CD4-positive, alpha-beta T cell treated with Interleukin-4 for 4 hours (primary cell): ENCODE data around the gene CDHR2.
A peak's percentile ranks its signal among the peaks of the same experiment; 100 is the strongest.
"Not testable (repeated sequence)": the region's sequence is repeated elsewhere in the genome, so short reads cannot be mapped to it uniquely, and the experiment has no call there.

Experiments
- DNase-seq: peaks from one replicate; pipeline ENCODE4 v3.0.0-alpha.2; 2020

The CDHR2 gene

GRCh38 chr5:176541338-176542134 lies 7.6 kb upstream of the CDHR2 start:
- peak; percentile 79 for DNase-seq

GRCh38 chr5:176542135-176542595 lies 7.0 kb upstream of the CDHR2 start:
- peak; percentile 70 for DNase-seq

- no peak for DNase-seq
These were observed 6.3 kb upstream of the CDHR2 start for GRCh38 chr5:176542596-176543427.

GRCh38 chr5:176543428-176544182 lies 5.5 kb upstream of the CDHR2 start:
- DNase-seq: peak; percentile 68

GRCh38 chr5:176545388-176545736 lies 3.8 kb upstream of the CDHR2 start:
- DNase-seq: no peak

- no peak for DNase-seq
These were observed 3.2 kb upstream of the CDHR2 start for GRCh38 chr5:176545737-176546509.

GRCh38 chr5:176547802-176548201 lies 1.3 kb upstream of the CDHR2 start:
- DNase-seq: peak; percentile 76

- no peak for DNase-seq
These were observed 729 bp downstream of the CDHR2 start for GRCh38 chr5:176549871-176550270.

GRCh38 chr5:176550275-176550831 lies 1.2 kb downstream of the CDHR2 start:
- no peak for DNase-seq

- DNase-seq: not testable (repeated sequence)
These were observed 1.8 kb downstream of the CDHR2 start for GRCh38 chr5:176550937-176551336.

- DNase-seq: no peak
These were observed 3.3 kb downstream of the CDHR2 start for GRCh38 chr5:176552332-176552869.

- no peak for DNase-seq
These were observed 4.3 kb downstream of the CDHR2 start for GRCh38 chr5:176553260-176554085.

- no peak for DNase-seq
These were observed 8.7 kb downstream of the CDHR2 start for GRCh38 chr5:176557846-176558245.

- DNase-seq: peak; percentile 40
These were observed 10.5 kb downstream of the CDHR2 start for GRCh38 chr5:176559683-176560082.

GRCh38 chr5:176560364-176560763 lies 11.2 kb downstream of the CDHR2 start:
- no peak for DNase-seq

GRCh38 chr5:176561259-176561658 lies 12.1 kb downstream of the CDHR2 start:
- DNase-seq: no peak

- DNase-seq: no peak
These were observed 13.0 kb downstream of the CDHR2 start for GRCh38 chr5:176562189-176562588.

- DNase-seq: no peak
These were observed 14.9 kb downstream of the CDHR2 start for GRCh38 chr5:176564002-176564401.

GRCh38 chr5:176565760-176566288 lies 16.7 kb downstream of the CDHR2 start:
- DNase-seq: no peak

GRCh38 chr5:176568657-176569056 lies 19.5 kb downstream of the CDHR2 start:
- no peak for DNase-seq

GRCh38 chr5:176570044-176570443 lies 20.9 kb downstream of the CDHR2 start:
- no peak for DNase-seq
